ENCODE results near the gene MRPL48. TPM values are rescaled to one million over a fixed set of nuclear protein-coding genes. Genes with fewer than 3 reads are reported as not detected.
A peak's percentile ranks its signal among the peaks of the same experiment; 100 is the strongest.
"Not testable (repeated sequence)": the region's sequence is repeated elsewhere in the genome, so short reads cannot be mapped to it uniquely, and the experiment has no call there.

The MRPL48 gene
- total RNA-seq, 1 experiment from 2014 or later: 36.8 TPM

DNA sequence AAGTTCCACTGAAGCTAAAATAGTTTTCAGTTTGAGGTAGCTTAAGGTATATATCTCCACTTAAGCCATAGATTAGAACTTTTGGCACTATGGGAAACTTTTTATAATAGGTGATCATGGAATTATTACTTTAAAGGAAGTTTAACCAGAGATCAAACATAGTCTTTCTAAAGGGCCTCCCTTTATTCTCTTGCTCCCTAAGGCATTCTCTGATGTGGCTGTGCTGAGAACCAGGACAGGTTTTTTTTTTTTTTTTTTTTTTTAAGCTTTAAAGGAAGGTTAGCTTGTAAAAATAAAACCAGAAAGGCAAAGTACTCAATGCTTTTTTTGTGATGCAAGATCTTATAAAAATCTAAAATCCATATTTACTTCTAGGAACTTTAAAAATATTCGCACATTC, 2.9 kb upstream of the MRPL48 start:
- H3K4me3 Mint-ChIP-seq (ENCODE audit: unreplicated experiment): no peak overlapping the region
- POLR2A ChIA-PET: interaction anchor here (0.6 to 4.7 kb wide), 11 partner anchors 8 to 1744 kb away, joined by 3 to 32 read pairs (median 4); partner anchors contain the start of genes COA4, PAAF1 and RAB6A
- BruUV-seq (replicated peaks): TSS peak; percentile 63

DNA sequence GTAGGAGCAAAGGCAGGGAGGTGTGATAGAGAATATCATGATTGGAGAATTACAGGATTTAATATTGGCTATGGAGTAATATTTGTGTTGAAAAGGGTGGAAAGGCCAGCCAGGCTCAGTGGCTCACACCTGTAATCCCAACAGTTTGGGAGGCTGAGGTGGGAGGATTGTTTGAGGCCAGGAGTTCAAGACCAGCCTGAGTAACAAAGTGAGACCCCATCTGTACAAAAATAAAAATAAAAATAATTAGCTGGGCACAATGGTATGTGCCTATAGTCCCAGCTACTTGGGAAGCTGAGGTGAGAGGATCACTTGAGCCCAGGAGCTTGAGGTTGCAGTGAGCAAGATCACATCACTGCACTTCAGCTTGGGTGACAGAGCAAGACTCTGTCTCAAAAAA, 2.2 kb upstream of the MRPL48 start:
- H3K4me3 Mint-ChIP-seq (ENCODE audit: unreplicated experiment); DNase-seq (ENCODE audit: unreplicated experiment); H3K27me3 Mint-ChIP-seq (ENCODE audit: insufficient read depth, unreplicated experiment); CTCF ChIA-PET; H3K27ac Mint-ChIP-seq (ENCODE audit: low read depth, unreplicated experiment); intact Hi-C loops (cut with micrococcal nuclease); H3K9me3 Mint-ChIP-seq (ENCODE audit: unreplicated experiment); BruUV-seq (replicated peaks): not testable (repeated sequence)
- POLR2A ChIA-PET: interaction anchor here (0.7 to 4.7 kb wide), 8 partner anchors 9 to 632 kb away, joined by 3 to 32 read pairs (median 4); partner anchors contain the start of genes COA4, PAAF1 and RAB6A
- Mint-ChIP-seq H3K4me1 (ENCODE audit: insufficient read depth, unreplicated experiment) (peaks cover 12% of the 10 kb centered on the region), H3K36me3 (ENCODE audit: insufficient read depth, unreplicated experiment) (peaks cover 13% of the 10 kb centered on the region)

More for the DNA sequence above, 2.9 kb upstream of the MRPL48 start:
- TF ChIP-seq, protein P1, sequence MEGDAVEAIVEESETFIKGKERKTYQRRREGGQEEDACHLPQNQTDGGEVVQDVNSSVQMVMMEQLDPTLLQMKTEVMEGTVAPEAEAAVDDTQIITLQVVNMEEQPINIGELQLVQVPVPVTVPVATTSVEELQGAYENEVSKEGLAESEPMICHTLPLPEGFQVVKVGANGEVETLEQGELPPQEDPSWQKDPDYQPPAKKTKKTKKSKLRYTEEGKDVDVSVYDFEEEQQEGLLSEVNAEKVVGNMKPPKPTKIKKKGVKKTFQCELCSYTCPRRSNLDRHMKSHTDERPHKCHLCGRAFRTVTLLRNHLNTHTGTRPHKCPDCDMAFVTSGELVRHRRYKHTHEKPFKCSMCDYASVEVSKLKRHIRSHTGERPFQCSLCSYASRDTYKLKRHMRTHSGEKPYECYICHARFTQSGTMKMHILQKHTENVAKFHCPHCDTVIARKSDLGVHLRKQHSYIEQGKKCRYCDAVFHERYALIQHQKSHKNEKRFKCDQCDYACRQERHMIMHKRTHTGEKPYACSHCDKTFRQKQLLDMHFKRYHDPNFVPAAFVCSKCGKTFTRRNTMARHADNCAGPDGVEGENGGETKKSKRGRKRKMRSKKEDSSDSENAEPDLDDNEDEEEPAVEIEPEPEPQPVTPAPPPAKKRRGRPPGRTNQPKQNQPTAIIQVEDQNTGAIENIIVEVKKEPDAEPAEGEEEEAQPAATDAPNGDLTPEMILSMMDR (IDR thresholded peaks at IDR 0.05; ENCODE audit: unreplicated experiment): no peak
- intact Hi-C loops (cut with micrococcal nuclease): no loop called here
- Mint-ChIP-seq H3K4me1 (ENCODE audit: insufficient read depth, unreplicated experiment) (peaks cover 12% of the 10 kb centered on the region), H3K36me3 (ENCODE audit: insufficient read depth, unreplicated experiment) (peaks cover 13% of the 10 kb centered on the region), H3K9me3 (ENCODE audit: unreplicated experiment) (no peaks in the 10 kb centered on the region), H3K27ac (ENCODE audit: low read depth, unreplicated experiment) (peak overlapping the region; percentile 63), H3K27me3 (ENCODE audit: insufficient read depth, unreplicated experiment) (no peaks in the 10 kb centered on the region)
- CTCF ChIA-PET: no interaction called here
- DNase-seq (ENCODE audit: unreplicated experiment): no peak

DNA sequence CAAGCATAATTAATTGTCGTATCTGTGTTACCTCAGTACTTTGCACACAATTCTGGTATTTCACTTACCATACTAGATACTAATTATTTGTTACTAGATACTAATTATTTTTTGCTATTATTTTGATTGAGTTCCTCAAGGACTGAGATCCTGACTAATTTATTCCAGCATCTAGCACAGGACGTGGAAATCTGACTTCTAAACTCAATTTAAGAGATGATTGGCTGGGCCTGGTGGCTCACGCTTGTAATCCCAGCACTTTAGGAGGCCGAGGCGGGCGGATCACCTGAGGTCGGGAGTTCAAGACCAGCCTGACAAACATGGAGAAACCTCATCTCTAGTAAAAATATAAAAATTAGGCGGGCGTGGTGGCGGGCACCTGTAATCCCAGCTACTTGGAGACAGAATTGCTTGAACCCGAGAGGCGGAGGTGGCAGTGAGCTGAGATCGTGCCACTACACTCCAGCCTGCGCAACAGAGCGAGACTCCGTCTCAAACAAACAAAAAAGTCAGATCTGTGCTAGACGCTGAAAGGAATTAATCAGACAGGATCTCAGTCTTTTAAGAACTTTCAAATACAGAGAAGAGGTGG, 527 bp upstream of the MRPL48 start:
- ChIA-PET CTCF (interaction anchor here (1.2 kb wide), 1 partner anchor 161 kb away, joined by 5 read pairs; no protein-coding TSS in a partner anchor), POLR2A (interaction anchor here (0.5 to 3.1 kb wide), 12 partner anchors 9 to 877 kb away, joined by 3 to 72 read pairs (median 13); partner anchors contain the start of genes COA4, PAAF1 and RAB6A)
- no peaks in the 10 kb centered on the region for H3K27me3 Mint-ChIP-seq (ENCODE audit: insufficient read depth, unreplicated experiment)
- intact Hi-C loops (cut with micrococcal nuclease): no loop called here
- no TSS peak for BruUV-seq (replicated peaks)
- no peaks in the 10 kb centered on the region for H3K9me3 Mint-ChIP-seq (ENCODE audit: unreplicated experiment)
- peaks cover 13% of the 10 kb centered on the region for H3K36me3 Mint-ChIP-seq (ENCODE audit: insufficient read depth, unreplicated experiment)
- no peak for DNase-seq (ENCODE audit: unreplicated experiment)
- H3K4me3 Mint-ChIP-seq (ENCODE audit: unreplicated experiment): peak overlapping the region; percentile 95
- peaks cover 12% of the 10 kb centered on the region for H3K4me1 Mint-ChIP-seq (ENCODE audit: insufficient read depth, unreplicated experiment)
- peak overlapping the region; percentile 96 for H3K27ac Mint-ChIP-seq (ENCODE audit: low read depth, unreplicated experiment)
- TF ChIP-seq, protein P1 (IDR thresholded peaks at IDR 0.05; ENCODE audit: unreplicated experiment): no peak

DNA sequence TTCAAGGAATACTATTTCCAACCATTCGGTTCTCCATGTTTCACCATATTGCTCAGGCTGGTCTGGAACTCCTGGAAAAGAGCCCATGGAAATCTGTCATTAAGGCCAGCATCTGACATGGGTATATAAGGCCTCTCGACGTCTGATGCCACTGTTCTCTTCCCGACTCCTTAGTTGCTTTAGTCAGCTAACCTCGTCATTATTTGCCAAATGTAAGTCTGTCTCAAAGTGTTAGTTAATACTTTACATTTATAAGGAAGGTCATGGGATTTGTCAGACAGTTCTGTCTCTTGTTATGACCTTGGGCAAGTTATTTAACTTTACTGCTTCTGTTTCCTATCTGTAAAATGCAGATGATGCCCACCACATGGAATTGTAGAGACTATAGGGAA, 1.6 kb downstream of the MRPL48 start:
- POLR2A ChIA-PET: interaction anchor here (0.7 to 3.1 kb wide), 7 partner anchors 10 to 88 kb away, joined by 4 to 72 read pairs (median 22); partner anchors contain the start of genes COA4, PAAF1 and RAB6A
- Mint-ChIP-seq H3K27me3 (ENCODE audit: insufficient read depth, unreplicated experiment) (no peaks in the 10 kb centered on the region), H3K4me1 (ENCODE audit: insufficient read depth, unreplicated experiment) (peaks cover 12% of the 10 kb centered on the region), H3K9me3 (ENCODE audit: unreplicated experiment) (no peaks in the 10 kb centered on the region), H3K4me3 (ENCODE audit: unreplicated experiment) (peak overlapping the region; percentile 95), H3K27ac (ENCODE audit: low read depth, unreplicated experiment) (peak overlapping the region; percentile 96), H3K36me3 (ENCODE audit: insufficient read depth, unreplicated experiment) (peaks cover 13% of the 10 kb centered on the region)
- DNase-seq (ENCODE audit: unreplicated experiment): no peak
- CTCF ChIA-PET: no interaction called here
- BruUV-seq (replicated peaks): no TSS peak
- TF ChIP-seq, protein P1 (IDR thresholded peaks at IDR 0.05; ENCODE audit: unreplicated experiment): no peak
- intact Hi-C loops (cut with micrococcal nuclease): loop anchor here (2.0 kb wide), 1 partner anchor 88 kb away; the partner anchor contains the start of genes COA4 and PAAF1
